ENCODE data around the gene ANK3.

- TF ChIP-seq CTCF (conservative IDR thresholded peaks at IDR 0.05) (no peak), EZH2 (IDR thresholded peaks at IDR 0.05; ENCODE audit: low read depth) (no peak)
Observed at GRCh38 chr10:60311821-60312220, 77.9 kb downstream of the ANK3 start.
